HepG2 (cell line): ENCODE data around the gene RPL35. TPM values are rescaled to one million over a fixed set of nuclear protein-coding genes. Genes with fewer than 3 reads are reported as not detected.

Experiments
- ARID4A ChIP-seq: sonication (generic); formaldehyde crosslinking; IDR thresholded peaks from 2 replicates; pipeline ENCODE4 v1.5.0; 2020; ENCODE audit warnings: mild to moderate bottlenecking, missing genetic modification reagents, borderline replicate concordance
- GFI1 ChIP-seq: sonication (generic); formaldehyde crosslinking; IDR thresholded peaks from 2 replicates; pipeline ENCODE4 v1.5.0; 2020; ENCODE audit warnings: missing genetic modification reagents, mild to moderate bottlenecking, borderline replicate concordance
- HNRNPK ChIP-seq: fragments of 200-400 bp; formaldehyde crosslinking; IDR thresholded peaks from 2 replicates; pipeline ENCODE4 v1.6.1; 2018; ENCODE audit warnings: low read length, low read depth, moderate library complexity, mild to moderate bottlenecking; ENCODE audit not compliant: poor library complexity, severe bottlenecking
- HNRNPL ChIP-seq: fragments of 200-400 bp; formaldehyde crosslinking; IDR thresholded peaks from 2 replicates; pipeline ENCODE4 v1.6.1; 2017; ENCODE audit warnings: mild to moderate bottlenecking, low read depth, low read length
- MAFK ChIP-seq, 2 experiments: IDR thresholded peaks in 1 of 2; conservative IDR thresholded peaks in 1 of 2; 2 replicates each; pipeline ENCODE4 v1.6.1; 2011; ENCODE audit warnings: improper control_type of control experiment in 2 of 2, low read length in 2 of 2
- NFYB ChIP-seq: sonication (generic); formaldehyde crosslinking; IDR thresholded peaks from 2 replicates; pipeline ENCODE4 v1.4.0; 2020; ENCODE audit warnings: missing genetic modification reagents
- RARA ChIP-seq: IDR thresholded peaks from 2 replicates; pipeline ENCODE4 v1.6.1; 2016; ENCODE audit warnings: missing genetic modification reagents, missing compliant biosample characterization
- RNF2 ChIP-seq: fragments of 450-650 bp; conservative IDR thresholded peaks from 2 replicates; pipeline ENCODE4 v1.6.1; 2016; ENCODE audit warnings: low read depth
- SYNCRIP ChIP-seq: fragments of 200-400 bp; formaldehyde crosslinking; IDR thresholded peaks from 2 replicates; pipeline ENCODE4 v1.6.1; 2018; ENCODE audit warnings: mild to moderate bottlenecking, low read depth, low read length; ENCODE audit not compliant: insufficient read depth
- U2AF1 ChIP-seq: fragments of 200-400 bp; formaldehyde crosslinking; optimal IDR thresholded peaks from 2 replicates; pipeline ENCODE3; 2017; ENCODE audit warnings: mild to moderate bottlenecking, low read depth, low read length
- ZNF343 ChIP-seq: sonication (generic); formaldehyde crosslinking; IDR thresholded peaks from 2 replicates; pipeline ENCODE4 v1.4.0; 2020; ENCODE audit warnings: mild to moderate bottlenecking, missing genetic modification reagents
- ZNF510 ChIP-seq: sonication (generic); formaldehyde crosslinking; IDR thresholded peaks from 2 replicates; pipeline ENCODE4 v1.4.0; 2020; ENCODE audit warnings: low read depth, mild to moderate bottlenecking, missing genetic modification reagents
- ZNF572 ChIP-seq: sonication (generic); formaldehyde crosslinking; IDR thresholded peaks from 2 replicates; pipeline ENCODE4 v1.5.1; 2020; ENCODE audit warnings: mild to moderate bottlenecking, missing genetic modification reagents
- ZNF609 ChIP-seq: sonication (generic); formaldehyde crosslinking; IDR thresholded peaks from 2 replicates; pipeline ENCODE4 v1.4.0; 2020; ENCODE audit warnings: mild to moderate bottlenecking, missing genetic modification reagents, borderline replicate concordance
- ZNF615 ChIP-seq: sonication (generic); formaldehyde crosslinking; IDR thresholded peaks from 2 replicates; pipeline ENCODE4 v1.5.0; 2020; ENCODE audit warnings: mild to moderate bottlenecking, missing genetic modification reagents, borderline replicate concordance
- ZNF772 ChIP-seq: sonication (generic); formaldehyde crosslinking; IDR thresholded peaks from 2 replicates; pipeline ENCODE4 v1.5.0; 2020; ENCODE audit warnings: mild to moderate bottlenecking, missing genetic modification reagents
- polyA plus RNA-seq, 8 experiments: library from polyadenylated mRNA; depleted of rRNA in 3 of 8; stranded (reverse) in 7 of 8; unstranded in 1 of 8; fragments of >200 nt; fragmentation: Illumina TruSeq in 4 of 8; extraction: Trizol in 4 of 8; gene quantifications; 2 replicates each; pipeline versions ENCODE4 v1.2.1 to v1.2.3, GENCODE V29; 2011 to 2016; ENCODE audit warnings: low read depth in 4 of 8, missing spikeins in 1 of 8, mixed read lengths in 1 of 8; ENCODE audit not compliant: insufficient read depth in 1 of 8
- total RNA-seq, 5 experiments: library from RNA; depleted of rRNA; stranded (reverse); fragments of >200 nt; fragmentation: Illumina TruSeq; extraction: Trizol; gene quantifications; 2 replicates each; pipeline ENCODE4 v1.2.3, GENCODE V29; 2016; ENCODE audit warnings: low read depth in 1 of 5
- TF ChIP-seq, protein P1 (sequence below): sonication (generic); formaldehyde crosslinking; conservative IDR thresholded peaks from 2 replicates; pipeline ENCODE4 v1.4.0; 2020; ENCODE audit warnings: missing genetic modification reagents
- TF ChIP-seq, protein P2 (sequence below): sonication (generic); formaldehyde crosslinking; IDR thresholded peaks from 2 replicates; pipeline ENCODE4 v1.4.0; 2020; ENCODE audit warnings: mild to moderate bottlenecking, missing genetic modification reagents

RPL35 gene
- total and polyA plus RNA-seq, 2 of the 13 experiments (the other 11 are each of a cell fraction or from before 2014, with no cell fraction given) = 2,153 to 2,935 TPM

DNA sequence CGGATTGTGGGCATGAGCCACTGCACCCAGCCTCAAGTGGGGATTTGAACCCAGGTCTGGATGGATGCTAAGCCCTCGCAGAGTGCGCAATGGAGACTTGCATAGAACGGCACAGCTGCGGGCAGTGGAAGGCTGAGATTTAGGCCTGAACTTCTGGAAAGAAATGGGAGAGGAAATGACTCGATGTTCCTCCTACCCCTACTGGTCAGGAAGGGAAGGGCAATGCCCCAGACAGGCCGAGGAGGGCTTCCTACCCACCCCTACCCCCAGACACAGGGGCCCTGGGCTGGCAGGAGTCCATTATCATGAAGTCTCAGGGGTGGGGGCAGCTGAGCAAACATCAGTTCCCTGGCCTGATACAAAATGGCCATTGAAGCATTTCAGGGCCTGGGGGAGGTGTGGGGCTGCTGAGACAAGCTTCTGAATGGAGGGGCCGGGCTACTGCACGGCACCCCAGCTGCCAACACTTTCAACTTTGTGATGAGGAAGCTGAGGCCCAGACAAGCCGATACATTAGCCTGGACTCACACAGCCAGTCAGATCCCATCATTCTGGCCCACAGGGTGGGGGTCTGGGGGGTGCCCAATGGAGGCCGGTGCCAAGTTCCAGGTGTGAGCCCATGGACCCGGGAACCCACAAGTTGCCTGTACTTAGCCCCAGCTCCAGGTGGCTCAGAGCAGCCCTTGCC is 22.0 kb downstream of the RPL35 start (continued):
- TF ChIP-seq HNRNPK (no peak), U2AF1 (no peak), ZNF510 (no peak), MAFK (conservative IDR thresholded peaks at IDR 0.05 in 1 of 2, IDR thresholded peaks at IDR 0.05 in 1 of 2; ENCODE audit: low read length in 2 of 2) (no peak), ZNF572 (CRISPR knock-in tag) (0 out of 2 replicates have a peak, but pooled peaks have one; percentile 36), RNF2 (no peak), GFI1 (CRISPR knock-in tag) (peak; percentile 97), ZNF343 (0 out of 2 replicates have a peak, but pooled peaks have one; percentile 45), RARA (no peak), ARID4A (peak; percentile 34; the same call in 1 of the 2 replicates), ZNF615 (CRISPR knock-in tag) (no peak), ZNF772 (CRISPR knock-in tag) (no peak), NFYB (CRISPR knock-in tag) (no peak), HNRNPL (peak; percentile 30; the same call in 1 of the 2 replicates), SYNCRIP (no peak), ZNF609 (no peak)
- TF ChIP-seq, protein P1, sequence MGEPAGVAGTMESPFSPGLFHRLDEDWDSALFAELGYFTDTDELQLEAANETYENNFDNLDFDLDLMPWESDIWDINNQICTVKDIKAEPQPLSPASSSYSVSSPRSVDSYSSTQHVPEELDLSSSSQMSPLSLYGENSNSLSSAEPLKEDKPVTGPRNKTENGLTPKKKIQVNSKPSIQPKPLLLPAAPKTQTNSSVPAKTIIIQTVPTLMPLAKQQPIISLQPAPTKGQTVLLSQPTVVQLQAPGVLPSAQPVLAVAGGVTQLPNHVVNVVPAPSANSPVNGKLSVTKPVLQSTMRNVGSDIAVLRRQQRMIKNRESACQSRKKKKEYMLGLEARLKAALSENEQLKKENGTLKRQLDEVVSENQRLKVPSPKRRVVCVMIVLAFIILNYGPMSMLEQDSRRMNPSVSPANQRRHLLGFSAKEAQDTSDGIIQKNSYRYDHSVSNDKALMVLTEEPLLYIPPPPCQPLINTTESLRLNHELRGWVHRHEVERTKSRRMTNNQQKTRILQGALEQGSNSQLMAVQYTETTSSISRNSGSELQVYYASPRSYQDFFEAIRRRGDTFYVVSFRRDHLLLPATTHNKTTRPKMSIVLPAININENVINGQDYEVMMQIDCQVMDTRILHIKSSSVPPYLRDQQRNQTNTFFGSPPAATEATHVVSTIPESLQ (CRISPR knock-in tag) = no peak
- TF ChIP-seq, protein P2, sequence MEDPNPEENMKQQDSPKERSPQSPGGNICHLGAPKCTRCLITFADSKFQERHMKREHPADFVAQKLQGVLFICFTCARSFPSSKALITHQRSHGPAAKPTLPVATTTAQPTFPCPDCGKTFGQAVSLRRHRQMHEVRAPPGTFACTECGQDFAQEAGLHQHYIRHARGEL (CRISPR knock-in tag) = no peak
